C4-2B (cell line): ENCODE results near the gene NEURL2.

Experiments
- CTCF ChIP-seq: fragments of 450-650 bp; conservative IDR thresholded peaks from 2 replicates; pipeline ENCODE4 v1.5.1; 2017; ENCODE audit warnings: mild to moderate bottlenecking
- ZFX ChIP-seq: fragments of 450-650 bp; IDR thresholded peaks from 2 replicates; pipeline ENCODE4 v1.6.1; 2017

GRCh38 chr20:45892049-45892825, 1.2 kb upstream of the NEURL2 start:
- TF ChIP-seq CTCF = no peak
- TF ChIP-seq ZFX = no peak
